ENCODE results near the gene HAGH.

The HAGH gene

GRCh38 chr16:1758923-1759322 is 67.7 kb downstream of the HAGH start:
- DNase-seq: no peak

- no peak for DNase-seq
Measured at GRCh38 chr16:1757714-1758461, 68.7 kb downstream of the HAGH start.

Measured in NCI-H2171 treated with DMSO at 0.1 percent for 48 hours (cell line).